ENCODE measurements around the gene PRKAA1.
"Not testable (repeated sequence)": the region's sequence is repeated elsewhere in the genome, so short reads cannot be mapped to it uniquely, and the experiment has no call there.

PRKAA1 gene

DNA sequence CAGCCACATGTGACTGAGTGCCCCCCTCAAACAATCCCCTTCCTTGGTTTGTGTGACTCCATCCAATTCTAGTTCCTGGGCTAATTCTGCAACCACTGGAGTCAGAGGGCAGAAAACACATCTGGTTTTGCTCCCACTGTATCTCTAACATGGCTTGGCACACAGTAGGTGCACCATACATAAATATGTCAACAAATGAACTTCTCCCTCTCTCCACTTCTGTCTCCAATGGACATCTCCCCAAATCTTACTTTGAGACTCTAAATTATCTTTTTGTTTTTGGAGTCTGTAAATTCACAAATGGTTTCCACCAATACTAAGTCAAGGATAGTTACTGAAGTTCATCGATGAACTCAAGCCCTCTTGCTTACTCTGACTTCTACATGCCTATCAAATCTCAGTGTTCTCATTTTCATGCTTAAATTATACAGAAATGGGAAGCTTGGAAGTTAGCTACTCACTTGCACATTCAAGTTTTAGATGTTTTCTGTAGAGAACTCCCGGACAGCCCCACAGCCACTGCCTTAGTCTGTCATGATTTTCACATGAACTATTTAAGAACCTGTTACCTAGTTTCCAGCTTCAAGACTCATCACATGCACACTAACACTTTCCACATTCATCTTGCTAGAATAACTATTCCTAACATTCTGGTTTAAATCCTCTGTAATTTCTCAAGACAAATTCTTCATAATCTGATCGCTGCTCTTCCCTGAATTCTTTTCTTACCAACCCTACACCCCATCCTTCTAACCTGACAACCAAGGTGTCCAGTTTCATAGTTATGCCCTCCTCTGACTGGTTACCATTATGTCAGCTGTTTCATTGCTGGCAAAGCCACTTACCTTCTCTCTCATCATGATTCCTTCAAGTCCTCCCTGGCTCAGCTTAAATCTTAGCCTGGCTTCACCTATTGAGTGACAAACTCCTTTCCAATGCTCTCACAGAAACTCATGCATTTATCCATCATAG, 30.8 kb upstream of the PRKAA1 start:
- no peak overlapping the region for H3K27ac ChIP-seq
- no peak for TF ChIP-seq ZFX (IDR thresholded peaks at IDR 0.05)
- TF ChIP-seq, protein P1, sequence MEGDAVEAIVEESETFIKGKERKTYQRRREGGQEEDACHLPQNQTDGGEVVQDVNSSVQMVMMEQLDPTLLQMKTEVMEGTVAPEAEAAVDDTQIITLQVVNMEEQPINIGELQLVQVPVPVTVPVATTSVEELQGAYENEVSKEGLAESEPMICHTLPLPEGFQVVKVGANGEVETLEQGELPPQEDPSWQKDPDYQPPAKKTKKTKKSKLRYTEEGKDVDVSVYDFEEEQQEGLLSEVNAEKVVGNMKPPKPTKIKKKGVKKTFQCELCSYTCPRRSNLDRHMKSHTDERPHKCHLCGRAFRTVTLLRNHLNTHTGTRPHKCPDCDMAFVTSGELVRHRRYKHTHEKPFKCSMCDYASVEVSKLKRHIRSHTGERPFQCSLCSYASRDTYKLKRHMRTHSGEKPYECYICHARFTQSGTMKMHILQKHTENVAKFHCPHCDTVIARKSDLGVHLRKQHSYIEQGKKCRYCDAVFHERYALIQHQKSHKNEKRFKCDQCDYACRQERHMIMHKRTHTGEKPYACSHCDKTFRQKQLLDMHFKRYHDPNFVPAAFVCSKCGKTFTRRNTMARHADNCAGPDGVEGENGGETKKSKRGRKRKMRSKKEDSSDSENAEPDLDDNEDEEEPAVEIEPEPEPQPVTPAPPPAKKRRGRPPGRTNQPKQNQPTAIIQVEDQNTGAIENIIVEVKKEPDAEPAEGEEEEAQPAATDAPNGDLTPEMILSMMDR (conservative IDR thresholded peaks at IDR 0.05), result no peak

DNA sequence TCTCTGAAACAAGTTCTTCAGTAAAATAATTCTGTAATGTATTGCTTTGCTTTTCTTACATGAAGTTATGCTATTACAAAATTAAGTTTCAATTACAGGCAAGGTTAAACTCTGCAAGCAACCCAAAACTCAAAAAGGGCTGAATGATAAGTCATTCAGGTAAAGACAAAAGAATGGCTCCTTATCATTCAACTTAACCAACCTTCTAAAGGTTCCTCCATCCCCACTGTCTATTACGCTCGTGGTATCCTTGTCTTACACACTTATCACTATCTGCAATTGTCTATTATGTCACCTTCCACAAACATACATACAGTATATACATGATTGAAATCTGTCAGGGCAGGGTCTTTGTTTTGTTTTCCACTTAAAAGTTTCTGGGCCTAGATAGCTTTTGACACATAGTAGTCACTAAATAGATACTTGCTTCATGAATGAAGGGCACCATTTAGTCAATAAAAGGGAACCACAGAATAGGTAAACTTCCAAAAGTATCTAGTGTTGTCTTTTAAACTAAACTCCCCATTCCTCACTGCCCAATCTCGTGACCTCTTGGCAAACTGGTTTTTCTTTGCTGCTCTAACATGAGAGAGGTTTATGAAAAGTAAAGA, 30.0 kb upstream of the PRKAA1 start:
- no peak overlapping the region for H3K27ac ChIP-seq
- TF ChIP-seq, protein P1 (conservative IDR thresholded peaks at IDR 0.05), result no peak
- no peak for TF ChIP-seq ZFX (IDR thresholded peaks at IDR 0.05)

DNA sequence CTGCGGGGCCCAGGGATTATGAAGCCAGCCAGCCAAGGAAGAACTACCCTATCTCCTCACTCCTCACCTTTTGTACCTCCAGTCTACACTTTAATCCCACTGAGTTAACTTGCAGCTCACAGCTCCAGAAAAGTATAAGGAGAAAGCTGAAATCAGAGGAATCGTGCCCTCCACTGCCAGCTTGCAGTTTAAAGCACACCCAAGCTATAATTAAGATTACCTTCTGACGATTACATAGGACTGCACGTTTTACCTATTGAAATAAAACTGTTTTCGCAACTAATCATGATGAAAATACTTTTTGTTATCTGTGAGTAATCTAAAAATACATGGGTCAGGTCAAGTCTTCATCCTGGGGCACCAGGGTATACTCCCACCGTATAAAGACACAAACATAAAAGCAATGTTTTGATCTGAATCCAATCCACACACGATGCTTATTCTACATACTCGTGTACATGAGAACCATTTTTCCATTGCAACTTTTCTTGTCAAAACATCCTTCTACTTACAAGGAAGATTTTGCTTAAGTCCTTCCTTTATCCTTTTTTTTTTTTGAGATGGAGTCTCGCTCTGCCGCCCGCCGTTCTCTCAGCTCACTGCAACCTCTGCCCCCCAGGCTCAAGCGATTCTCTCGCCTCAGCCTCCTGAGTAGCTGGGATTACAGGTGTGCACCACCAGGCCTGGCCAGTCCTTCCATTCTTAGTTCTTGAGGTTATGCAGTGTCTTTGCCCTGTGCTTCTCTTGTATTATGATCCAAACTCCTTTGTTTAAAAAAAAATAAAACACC, 29.2 kb upstream of the PRKAA1 start:
- TF ChIP-seq, protein P1 (conservative IDR thresholded peaks at IDR 0.05), result no peak
- no peak for TF ChIP-seq ZFX (IDR thresholded peaks at IDR 0.05)
- no peak overlapping the region for H3K27ac ChIP-seq

DNA sequence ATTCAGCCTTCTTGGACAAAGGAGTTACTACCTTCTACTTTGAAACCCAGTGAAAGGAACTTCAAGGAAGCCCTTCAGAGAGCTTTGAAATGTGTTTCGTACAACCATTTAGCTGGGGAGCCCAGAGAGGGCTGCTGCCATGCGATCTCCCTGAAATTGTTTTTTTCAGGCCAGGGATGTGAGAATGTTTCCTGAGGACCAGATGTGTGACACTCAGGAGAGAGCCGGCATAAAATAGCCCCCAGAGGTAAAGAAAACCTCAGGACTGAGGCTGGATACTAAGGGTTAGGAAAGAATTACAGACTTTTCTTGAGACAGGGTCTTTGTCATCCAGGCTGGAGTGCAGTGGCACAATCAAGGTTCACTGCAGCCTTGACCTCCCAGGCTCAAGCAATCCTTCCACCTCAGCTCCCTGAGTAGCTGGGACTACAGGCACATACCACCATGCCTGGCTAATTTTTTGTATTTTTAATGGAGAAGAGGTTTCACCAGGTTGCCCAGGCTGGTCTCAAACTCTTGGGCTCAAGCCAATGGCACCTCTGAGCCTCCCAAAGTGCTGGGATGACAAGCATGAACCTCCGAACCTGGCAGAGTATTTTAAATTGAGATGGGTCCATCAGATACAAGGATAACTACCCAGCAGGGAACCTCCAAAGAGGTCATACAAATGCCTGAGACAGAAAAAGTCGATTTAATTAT, 28.5 kb upstream of the PRKAA1 start:
- TF ChIP-seq ZFX (IDR thresholded peaks at IDR 0.05), result no peak
- TF ChIP-seq, protein P1 (conservative IDR thresholded peaks at IDR 0.05), result no peak
- H3K27ac ChIP-seq, result no peak overlapping the region

DNA sequence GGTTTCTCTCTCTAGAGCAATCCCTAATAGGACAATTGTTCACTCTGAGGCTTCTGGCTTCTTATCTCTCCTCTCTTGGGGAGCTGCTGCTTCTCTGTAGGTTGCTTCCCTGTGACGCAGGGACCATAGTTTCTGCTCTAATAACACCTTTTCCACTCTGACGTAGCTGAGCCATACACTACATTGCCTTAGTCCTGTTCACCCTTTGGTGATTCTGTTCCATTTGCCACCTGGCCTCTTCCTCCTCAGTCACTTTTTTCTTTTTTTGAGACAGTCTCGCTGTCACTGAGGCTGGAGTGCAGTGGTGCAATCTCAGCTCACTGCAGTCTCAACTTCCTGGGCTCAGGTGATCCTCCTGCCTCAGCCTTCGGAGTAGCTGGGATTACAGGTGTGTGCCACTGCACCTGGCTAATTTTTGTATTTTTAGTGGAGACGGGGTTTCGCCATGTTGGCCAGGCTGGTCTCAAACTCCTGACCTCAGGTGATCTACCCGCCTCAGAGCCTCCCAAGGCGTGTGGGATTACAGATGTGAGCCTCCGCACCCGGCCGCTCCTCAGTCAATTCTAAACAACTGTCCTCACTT, 27.4 kb upstream of the PRKAA1 start:
- not testable (repeated sequence) for H3K27ac ChIP-seq

DNA sequence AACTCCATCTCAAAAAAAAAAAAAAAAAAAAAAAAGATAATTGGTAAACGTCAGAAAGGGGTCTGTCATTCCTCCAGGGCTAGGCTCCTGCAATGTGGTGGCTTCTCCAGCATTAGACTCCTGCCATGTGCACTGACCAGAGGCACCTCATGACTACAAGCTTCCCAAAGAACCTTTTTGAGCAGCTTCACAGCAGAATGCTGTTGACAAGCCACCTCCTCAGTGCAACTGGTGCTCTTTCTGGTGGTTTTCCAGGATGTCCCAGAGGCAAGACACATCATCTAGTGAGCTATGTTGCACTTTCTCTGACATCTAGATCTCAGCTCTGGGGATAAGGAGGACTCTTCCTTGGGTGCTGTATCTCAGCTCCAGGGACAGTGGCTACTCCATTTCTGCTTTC, 25.3 kb upstream of the PRKAA1 start:
- TF ChIP-seq, protein P1 (conservative IDR thresholded peaks at IDR 0.05), result no peak
- no peak for TF ChIP-seq ZFX (IDR thresholded peaks at IDR 0.05)
- no peak overlapping the region for H3K27ac ChIP-seq

DNA sequence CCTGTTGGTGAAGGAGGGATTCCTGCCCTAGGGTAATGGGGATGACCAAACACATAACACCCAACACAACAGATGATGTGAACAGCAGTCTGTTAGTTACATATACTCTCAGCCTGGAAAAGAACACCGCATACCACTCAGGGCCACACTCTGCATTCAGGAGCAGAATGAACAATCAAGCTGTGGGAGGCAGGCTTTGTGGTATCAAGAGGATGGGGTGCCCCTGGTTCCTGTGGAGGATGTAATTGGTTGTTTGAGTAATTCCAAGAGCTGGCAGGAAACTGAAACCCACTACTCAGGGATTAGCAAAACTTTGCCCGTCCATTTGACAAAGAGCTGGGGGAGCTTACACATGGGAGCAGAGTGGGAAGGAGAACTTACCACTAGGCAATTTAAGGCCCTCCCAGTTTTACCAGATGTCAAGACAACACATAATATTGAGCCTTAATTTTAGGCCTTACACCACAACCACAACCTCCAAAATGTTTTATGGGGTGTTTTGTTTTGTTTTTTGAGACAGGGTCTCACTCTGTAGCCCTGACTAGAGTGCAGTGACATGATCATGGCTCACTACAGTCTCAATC, 15.6 kb upstream of the PRKAA1 start:
- TF ChIP-seq ZFX (IDR thresholded peaks at IDR 0.05), result no peak
- TF ChIP-seq, protein P1 (conservative IDR thresholded peaks at IDR 0.05), result no peak
- H3K27ac ChIP-seq, result no peak overlapping the region
